Measurements from ENCODE around the gene DNM3. TPM values are rescaled to one million over a fixed set of nuclear protein-coding genes. Genes with fewer than 3 reads are reported as not detected.

DNM3 gene
- total and polyA plus RNA-seq, 2 donors (not counting 3 experiments of a cell fraction or from before 2014, with no cell fraction given) = 1.4 to 2.5 TPM

DNA sequence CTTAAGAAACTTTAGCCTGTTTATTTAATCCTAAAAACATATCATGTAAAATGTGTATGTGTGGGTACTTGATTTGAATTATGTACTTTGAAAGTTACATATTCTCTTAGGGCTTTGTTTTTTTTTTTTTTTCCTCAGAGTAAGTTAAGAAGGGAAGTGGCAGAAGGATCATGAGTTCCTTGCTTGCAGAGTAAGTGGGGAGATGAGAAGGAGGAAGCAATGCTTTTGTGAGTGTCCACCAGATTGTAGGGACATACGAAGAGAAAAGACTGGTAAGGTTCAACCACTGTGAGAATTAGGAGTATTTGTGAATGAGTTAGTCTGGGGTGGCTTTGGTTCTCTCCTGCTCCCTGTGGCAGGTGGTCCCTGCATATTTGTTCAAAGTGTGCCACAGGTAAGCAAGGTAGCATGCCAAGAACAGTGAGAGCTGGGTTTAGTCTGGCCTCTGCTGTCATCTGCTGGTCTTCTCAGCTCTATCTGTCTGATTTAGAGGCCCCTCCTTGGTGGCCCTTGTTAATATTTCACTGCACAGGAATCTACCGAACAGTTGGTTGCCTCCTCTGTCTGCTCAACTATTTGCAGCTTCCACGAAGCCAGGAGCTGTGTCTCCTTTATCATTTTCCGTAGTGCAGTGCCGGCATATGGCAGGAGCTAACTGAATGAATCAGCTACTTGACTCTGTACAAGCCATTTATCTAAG is 9.5 kb downstream of the DNM3 start:
- no peak for DNase-seq (ENCODE audit: low read depth, low spot score)
- H3K36me3 ChIP-seq (ENCODE audit: control insufficient read depth in 2 of 2, extremely low read depth in 1 of 2, insufficient read depth in 2 of 2, low read length in 2 of 2) = no peaks in the 10 kb centered on the region
- H3K9me1 ChIP-seq (replicated peaks; ENCODE audit: control insufficient read depth, extremely low read depth, insufficient read depth, low read length) = no peaks in the 10 kb centered on the region
- no peaks in the 10 kb centered on the region for H3K79me2 ChIP-seq (ENCODE audit: control insufficient read depth, insufficient read depth, low read length)
- POLR2A ChIA-PET = no interaction called here
- H3K4me3 ChIP-seq (replicated peaks in 1 of 3; ENCODE audit: insufficient read depth in 1 of 3, low read depth in 1 of 3, low read length in 3 of 3) = no peak overlapping the region
- no peaks in the 10 kb centered on the region for H4K20me1 ChIP-seq (replicated peaks; ENCODE audit: control insufficient read depth, extremely low read depth, insufficient read depth, low read length)
- CTCF ChIA-PET = interaction anchor here (0.7 to 1.0 kb wide), 2 partner anchors 9 to 133 kb away, joined by 3 read pairs; partner anchors contain the start of gene DNM3
- no TSS peak for BruUV-seq (replicated peaks)
- no peaks in the 10 kb centered on the region for H3K9me3 ChIP-seq (replicated peaks; ENCODE audit: control insufficient read depth, insufficient read depth, low read length)
- dilution Hi-C loops (cut with MboI; ENCODE audit: extremely low pct_ligation_motif_present, low sequenced_read_pairs) (no loop called here), intact Hi-C loops (cut with micrococcal nuclease) (no loop called here)
- H3K4me1 ChIP-seq (ENCODE audit: control insufficient read depth, extremely low read depth, insufficient read depth, low read length) = no peaks in the 10 kb centered on the region
- H3K27ac ChIP-seq (ENCODE audit: insufficient read depth, low read depth, low read length) = no peak overlapping the region
- H3K4me2 ChIP-seq (ENCODE audit: insufficient read depth, low read length) = no peak overlapping the region
- H2AFZ ChIP-seq (ENCODE audit: low read depth, low read length) = no peak overlapping the region
- TF ChIP-seq, protein P1, sequence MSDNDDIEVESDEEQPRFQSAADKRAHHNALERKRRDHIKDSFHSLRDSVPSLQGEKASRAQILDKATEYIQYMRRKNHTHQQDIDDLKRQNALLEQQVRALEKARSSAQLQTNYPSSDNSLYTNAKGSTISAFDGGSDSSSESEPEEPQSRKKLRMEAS (IDR thresholded peaks at IDR 0.05; ENCODE audit: insufficient read depth, insufficient read length) = no peak
- TF ChIP-seq EZH2 (IDR thresholded peaks at IDR 0.05; ENCODE audit: borderline replicate concordance, low read depth, low read length, severe bottlenecking) (no peak), GATA2 (IDR thresholded peaks at IDR 0.05; ENCODE audit: insufficient read depth, insufficient read length, low read depth, low read length) (no peak), MYC (IDR thresholded peaks at IDR 0.05; ENCODE audit: low read depth, low read length) (no peak), POLR2A (IDR thresholded peaks at IDR 0.05; ENCODE audit: low read depth, low read length) (no peak), JUN (IDR thresholded peaks at IDR 0.05; ENCODE audit: borderline replicate concordance, insufficient read depth, insufficient read length, low read depth) (no peak), POLR2AphosphoS5 (IDR thresholded peaks at IDR 0.05; ENCODE audit: insufficient read depth, low read depth, low read length) (no peak), FOS (IDR thresholded peaks at IDR 0.05; ENCODE audit: borderline replicate concordance, insufficient read depth, low read length) (no peak)
- TF ChIP-seq, protein P2, sequence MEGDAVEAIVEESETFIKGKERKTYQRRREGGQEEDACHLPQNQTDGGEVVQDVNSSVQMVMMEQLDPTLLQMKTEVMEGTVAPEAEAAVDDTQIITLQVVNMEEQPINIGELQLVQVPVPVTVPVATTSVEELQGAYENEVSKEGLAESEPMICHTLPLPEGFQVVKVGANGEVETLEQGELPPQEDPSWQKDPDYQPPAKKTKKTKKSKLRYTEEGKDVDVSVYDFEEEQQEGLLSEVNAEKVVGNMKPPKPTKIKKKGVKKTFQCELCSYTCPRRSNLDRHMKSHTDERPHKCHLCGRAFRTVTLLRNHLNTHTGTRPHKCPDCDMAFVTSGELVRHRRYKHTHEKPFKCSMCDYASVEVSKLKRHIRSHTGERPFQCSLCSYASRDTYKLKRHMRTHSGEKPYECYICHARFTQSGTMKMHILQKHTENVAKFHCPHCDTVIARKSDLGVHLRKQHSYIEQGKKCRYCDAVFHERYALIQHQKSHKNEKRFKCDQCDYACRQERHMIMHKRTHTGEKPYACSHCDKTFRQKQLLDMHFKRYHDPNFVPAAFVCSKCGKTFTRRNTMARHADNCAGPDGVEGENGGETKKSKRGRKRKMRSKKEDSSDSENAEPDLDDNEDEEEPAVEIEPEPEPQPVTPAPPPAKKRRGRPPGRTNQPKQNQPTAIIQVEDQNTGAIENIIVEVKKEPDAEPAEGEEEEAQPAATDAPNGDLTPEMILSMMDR (IDR thresholded peaks at IDR 0.05; ENCODE audit: extremely low read depth in 1 of 2, insufficient read depth in 1 of 2, low read depth in 1 of 2, low read length in 2 of 2) = no peak
- H3K9ac ChIP-seq (replicated peaks; ENCODE audit: extremely low read depth, insufficient read depth, low read length) = no peak overlapping the region
- FAIRE-seq = no peak
- no peaks in the 10 kb centered on the region for H3K27me3 ChIP-seq (ENCODE audit: control insufficient read depth in 2 of 2, insufficient read depth in 2 of 2, low read length in 2 of 2)
